ENCODE results near the gene ACOT6.

DNA sequence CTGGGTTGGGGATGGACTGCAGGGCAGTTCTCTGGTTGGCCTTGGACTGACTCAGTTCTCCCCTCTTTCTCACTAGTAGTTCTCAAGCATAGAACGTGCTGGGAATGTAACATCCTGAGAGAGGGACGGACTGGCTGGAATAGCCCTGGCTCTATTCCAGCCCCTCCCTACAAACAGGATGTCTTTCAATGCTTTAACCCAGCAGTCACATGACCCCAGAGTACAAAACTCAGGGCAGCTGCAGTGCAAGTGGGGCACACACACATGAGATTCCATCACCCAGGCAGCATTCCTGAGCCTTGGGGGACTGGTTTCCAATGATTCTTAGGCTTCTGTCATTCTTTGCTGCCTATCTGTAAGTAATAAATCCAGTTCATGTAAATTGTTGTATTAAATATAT is 1.6 kb upstream of the ACOT6 start:
- TF ChIP-seq PKNOX1 (IDR thresholded peaks at IDR 0.05) (no peak), FOXK2 (IDR thresholded peaks at IDR 0.05) (no peak), TARDBP (IDR thresholded peaks at IDR 0.05) (no peak), SUZ12 (IDR thresholded peaks at IDR 0.05) (no peak), HDGF (IDR thresholded peaks at IDR 0.05; ENCODE audit: borderline replicate concordance) (no peak), BHLHE40 (IDR thresholded peaks at IDR 0.05; ENCODE audit: borderline replicate concordance) (no peak), SP1 (IDR thresholded peaks at IDR 0.05) (no peak), ELF4 (IDR thresholded peaks at IDR 0.05) (no peak), CTBP1 (IDR thresholded peaks at IDR 0.05; ENCODE audit: borderline replicate concordance) (no peak)

Measured in HEK293T (cell line).